Trophoblast cell (in vitro differentiated cells and primary cell): ENCODE data around the gene ANXA6.
A peak's percentile ranks its signal among the peaks of the same experiment; 100 is the strongest.

Experiments used
- DNase-seq, 2 donors: peaks; one replicate each; pipeline ENCODE4 v3.0.0-alpha.2; 2016
- H2AFZ ChIP-seq: 2 replicates; pipeline ENCODE4 v1.6.1; 2013; ENCODE audit warnings: low read length, moderate library complexity, mild to moderate bottlenecking; ENCODE audit not compliant: insufficient read depth, poor library complexity
- H2AK5ac ChIP-seq: 2 replicates; pipeline ENCODE4 v1.6.1; 2013; ENCODE audit warnings: mild to moderate bottlenecking, low read length
- H2BK120ac ChIP-seq: 2 replicates; pipeline ENCODE4 v1.6.1; 2013; ENCODE audit warnings: low read length, mild to moderate bottlenecking, moderate library complexity; ENCODE audit not compliant: insufficient read depth, poor library complexity
- H2BK12ac ChIP-seq: 2 replicates; pipeline ENCODE4 v1.6.1; 2013; ENCODE audit warnings: mild to moderate bottlenecking, low read length, moderate library complexity
- H2BK5ac ChIP-seq: 2 replicates; pipeline ENCODE4 v1.6.1; 2013; ENCODE audit warnings: low read length, low read depth, moderate library complexity, mild to moderate bottlenecking; ENCODE audit not compliant: poor library complexity
- H3K14ac ChIP-seq: 2 replicates; pipeline ENCODE4 v1.6.1; 2013; ENCODE audit warnings: mild to moderate bottlenecking, low read length
- H3K18ac ChIP-seq: 2 replicates; pipeline ENCODE4 v1.6.1; 2013; ENCODE audit warnings: mild to moderate bottlenecking, low read length
- H3K23ac ChIP-seq: 2 replicates; pipeline ENCODE4 v1.6.1; 2013; ENCODE audit warnings: low read length
- H3K27ac ChIP-seq: 2 replicates; pipeline ENCODE4 v1.5.1; 2013; ENCODE audit warnings: low read depth, mild to moderate bottlenecking, inconsistent platforms, low read length, moderate library complexity
- H3K27me3 ChIP-seq: 2 replicates; pipeline ENCODE4 v1.6.1; 2013; ENCODE audit warnings: inconsistent platforms, mild to moderate bottlenecking, low read length, moderate library complexity; ENCODE audit not compliant: insufficient read depth
- H3K36me3 ChIP-seq, 2 experiments: 1 replicate in 1 of 2; 2 replicates in 1 of 2; pipeline ENCODE4 v1.6.1; 2013; ENCODE audit warnings: low read length in 2 of 2, mild to moderate bottlenecking in 2 of 2, moderate library complexity in 1 of 2; ENCODE audit not compliant: insufficient read depth in 2 of 2, control insufficient read depth in 1 of 2
- H3K4ac ChIP-seq: 2 replicates; pipeline ENCODE4 v1.6.1; 2013; ENCODE audit warnings: low read depth, mild to moderate bottlenecking, low read length, moderate library complexity
- H3K4me1 ChIP-seq, 2 experiments: 1 replicate in 1 of 2; 2 replicates in 1 of 2; pipeline ENCODE4 v1.6.1; 2013; ENCODE audit warnings: low read length in 2 of 2, mild to moderate bottlenecking in 2 of 2, moderate library complexity in 1 of 2; ENCODE audit not compliant: insufficient read depth in 2 of 2, control insufficient read depth in 1 of 2
- H3K4me2 ChIP-seq: 2 replicates; pipeline ENCODE4 v1.6.1; 2013; ENCODE audit warnings: inconsistent platforms, mild to moderate bottlenecking, low read length, moderate library complexity
- H3K4me3 ChIP-seq: 2 replicates; pipeline ENCODE4 v1.5.1; 2013; ENCODE audit warnings: mild to moderate bottlenecking, low read depth, low read length, inconsistent platforms
- H3K79me1 ChIP-seq: one replicate; pipeline ENCODE4 v1.6.1; 2013; ENCODE audit warnings: low read length
- H3K79me2 ChIP-seq: 2 replicates; pipeline ENCODE4 v1.6.1; 2013; ENCODE audit warnings: low read length, mild to moderate bottlenecking; ENCODE audit not compliant: control insufficient read depth, insufficient read depth, poor library complexity
- H3K9ac ChIP-seq: 2 replicates; pipeline ENCODE4 v1.6.1; 2013; ENCODE audit warnings: mild to moderate bottlenecking, low read length
- H3K9me3 ChIP-seq: 2 replicates; pipeline ENCODE4 v1.6.1; 2013; ENCODE audit warnings: low read depth, mild to moderate bottlenecking, control low read depth, inconsistent platforms, low read length; ENCODE audit not compliant: insufficient read depth
- H4K12ac ChIP-seq: 2 replicates; pipeline ENCODE4 v1.6.1; 2013; ENCODE audit warnings: low read depth, mild to moderate bottlenecking, low read length, moderate library complexity
- H4K8ac ChIP-seq: 2 replicates; pipeline ENCODE4 v1.6.1; 2013; ENCODE audit warnings: low read depth, mild to moderate bottlenecking, low read length, moderate library complexity
- H4K91ac ChIP-seq: one replicate; pipeline ENCODE4 v1.6.1; 2013; ENCODE audit warnings: low read depth, mild to moderate bottlenecking, low read length, moderate library complexity
- WGBS: extraction: QIAGEN DNeasy Blood & Tissue Kit; methylation state at CpG from one replicate; pipeline ENCODE4 v1.1.7; 2013; ENCODE audit warnings: missing lambda C conversion rate; ENCODE audit not compliant: insufficient read length, insufficient coverage; ENCODE audit errors: extremely low coverage; 5-methylcytosine and 5-hydroxymethylcytosine counted together

ANXA6 gene

DNA sequence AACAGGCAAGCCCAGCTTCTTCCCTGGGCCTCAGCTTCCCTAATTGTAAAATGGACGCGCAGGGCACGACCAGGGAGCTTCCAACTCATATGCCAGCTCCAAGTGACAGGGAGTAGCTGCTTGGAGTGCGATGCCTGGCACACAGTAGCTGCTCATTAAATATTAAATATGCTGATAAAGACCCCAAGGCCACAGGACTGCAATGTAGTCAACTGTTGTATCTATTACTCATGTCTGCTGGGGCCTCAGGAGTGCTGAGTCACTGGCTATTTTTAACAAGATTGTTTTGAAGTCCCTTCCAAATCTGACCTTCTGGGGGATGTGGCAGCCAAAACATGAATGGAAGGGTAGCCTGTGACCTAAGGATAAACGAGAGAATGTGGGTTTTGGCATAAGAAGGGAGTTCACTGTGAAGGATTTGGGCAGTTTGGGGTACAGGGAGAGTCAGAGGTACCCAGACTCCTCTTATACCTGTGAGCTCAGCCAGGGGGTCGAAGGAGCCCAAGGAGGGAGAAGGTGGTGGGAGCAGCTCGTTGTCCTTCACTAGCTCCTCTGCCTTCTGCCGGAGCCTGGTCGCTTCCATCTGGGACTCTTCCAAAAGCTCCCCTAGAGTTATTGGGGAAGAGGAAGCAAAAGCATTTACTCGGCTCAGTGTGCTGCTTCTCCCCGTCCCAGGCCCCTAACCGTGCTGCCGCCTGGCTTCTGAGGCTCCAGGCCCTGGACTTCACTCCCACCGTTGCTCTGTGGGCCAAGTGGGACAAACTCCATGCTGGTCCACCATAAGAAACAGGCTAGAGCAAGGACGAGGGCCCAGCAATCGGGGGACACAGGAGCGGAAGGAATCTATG, 94.2 kb downstream of the ANXA6 start:
- peak; percentile 43 to 46 for DNase-seq
- Histone ChIP-seq H3K14ac (peak overlapping the region; percentile 28), H3K4me1 (peaks cover 17 to 27% of the 10 kb centered on the region in 2 experiments), H3K9me3 (peaks cover 7% of the 10 kb centered on the region), H4K91ac (peak overlapping the region; percentile 84), H2BK5ac (peak overlapping the region; percentile 69), H4K12ac (no peak overlapping the region), H2AFZ (no peak overlapping the region), H3K27ac (no peak overlapping the region), H3K4me2 (no peak overlapping the region), H3K79me2 (no peaks in the 10 kb centered on the region), H3K4ac (peak overlapping the region; percentile 9), H2AK5ac (peak overlapping the region; percentile 27), H3K4me3 (no peak overlapping the region), H3K36me3 (peaks cover 29 to 42% of the 10 kb centered on the region in 2 experiments), H2BK120ac (peak overlapping the region; percentile 55), H3K79me1 (peaks cover 11% of the 10 kb centered on the region), H4K8ac (peak overlapping the region; percentile 38), H2BK12ac (peak overlapping the region; percentile 33), H3K27me3 (no peaks in the 10 kb centered on the region), H3K9ac (no peak overlapping the region), H3K23ac (no peak overlapping the region), H3K18ac (peak overlapping the region; percentile 55)
- WGBS, result no CpG with 5 or more reads among the region's 17 CpGs

DNA sequence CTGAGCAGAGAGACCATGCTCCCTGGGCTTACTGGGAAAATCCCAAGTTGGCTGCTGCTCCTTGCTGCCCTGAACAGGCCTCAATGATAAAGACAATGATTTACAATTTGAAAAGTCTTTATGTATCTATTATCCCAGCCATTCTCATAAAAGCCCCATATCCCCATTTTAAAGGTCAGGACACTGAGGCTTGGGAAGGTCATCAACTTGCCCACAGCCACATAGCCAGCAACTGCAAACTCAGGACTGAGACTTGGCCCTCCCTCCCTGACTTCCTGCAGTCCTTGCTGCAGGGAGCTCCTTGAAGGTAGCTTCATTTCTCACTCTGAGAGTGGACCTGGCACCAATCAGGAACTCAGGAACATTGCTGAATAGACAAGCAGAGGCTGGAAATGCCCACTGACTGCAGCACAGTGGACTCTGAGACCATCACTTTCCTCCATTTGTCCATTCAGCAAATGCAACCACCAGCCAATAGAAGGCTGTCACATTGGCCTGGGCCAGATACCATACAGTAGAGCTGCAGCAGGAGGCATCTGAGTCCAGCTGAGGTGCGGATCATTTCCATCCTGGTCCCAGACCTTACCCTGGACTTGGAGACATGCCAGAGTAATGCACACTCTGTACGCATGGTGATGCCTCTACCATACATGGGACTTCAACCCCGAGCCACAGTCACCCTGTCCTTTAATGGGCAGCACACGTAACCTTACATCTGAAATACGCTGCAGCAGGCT, 95.0 kb downstream of the ANXA6 start:
- no peak overlapping the region for H3K4me2 ChIP-seq
- H3K23ac ChIP-seq, result no peak overlapping the region
- H2BK12ac ChIP-seq, result peak overlapping the region; percentile 0
- peaks cover 29 to 40% of the 10 kb centered on the region in 2 experiments for H3K36me3 ChIP-seq
- H3K4me1 ChIP-seq, result peaks cover 17 to 25% of the 10 kb centered on the region in 2 experiments
- H3K14ac ChIP-seq, result peak overlapping the region; percentile 1
- H2AFZ ChIP-seq, result no peak overlapping the region
- H3K79me1 ChIP-seq, result peaks cover 11% of the 10 kb centered on the region
- no peak overlapping the region for H2BK120ac ChIP-seq
- H3K9me3 ChIP-seq, result peaks cover 6% of the 10 kb centered on the region
- H4K91ac ChIP-seq, result peak overlapping the region; percentile 30
- no peaks in the 10 kb centered on the region for H3K79me2 ChIP-seq
- no peak overlapping the region for H3K4ac ChIP-seq
- no CpG with 5 or more reads among the region's 5 CpGs for WGBS
- peak overlapping the region; percentile 49 for H3K18ac ChIP-seq
- no peak overlapping the region for H2BK5ac ChIP-seq
- no peak overlapping the region for H3K9ac ChIP-seq
- peak overlapping the region; percentile 2 for H4K8ac ChIP-seq
- H3K4me3 ChIP-seq, result no peak overlapping the region
- no peak for DNase-seq
- H3K27ac ChIP-seq, result no peak overlapping the region
- H4K12ac ChIP-seq, result no peak overlapping the region
- no peaks in the 10 kb centered on the region for H3K27me3 ChIP-seq
- H2AK5ac ChIP-seq, result peak overlapping the region; percentile 18

DNA sequence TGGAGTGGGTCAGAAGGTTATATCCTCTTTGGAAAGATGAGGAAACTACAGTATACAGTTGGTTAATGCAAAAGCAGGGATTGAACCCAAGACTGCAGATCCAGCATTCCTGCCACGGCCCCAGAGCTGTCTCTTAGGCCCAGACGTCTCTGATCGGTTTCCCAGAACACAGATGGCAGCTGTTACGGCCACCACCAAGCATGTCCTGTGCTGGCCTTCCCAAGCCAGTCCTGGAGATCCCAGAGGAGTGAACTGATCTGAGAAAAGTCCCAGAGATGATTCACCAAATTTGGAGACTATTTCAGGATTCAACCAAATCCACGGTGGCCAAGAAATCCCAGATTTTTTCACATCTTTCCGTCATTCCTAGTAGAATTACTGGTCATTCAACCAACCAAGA, 96.8 kb downstream of the ANXA6 start:
- Histone ChIP-seq H3K79me1 (peaks cover 11% of the 10 kb centered on the region), H2AK5ac (no peak overlapping the region), H3K4me1 (peaks cover 17 to 25% of the 10 kb centered on the region in 2 experiments), H3K27ac (no peak overlapping the region), H2AFZ (no peak overlapping the region), H4K8ac (no peak overlapping the region), H4K12ac (no peak overlapping the region), H3K4ac (no peak overlapping the region), H3K4me3 (no peak overlapping the region), H3K9ac (no peak overlapping the region), H2BK5ac (no peak overlapping the region), H3K9me3 (peaks cover 5% of the 10 kb centered on the region), H2BK12ac (no peak overlapping the region), H3K14ac (no peak overlapping the region), H3K18ac (no peak overlapping the region), H4K91ac (no peak overlapping the region), H2BK120ac (no peak overlapping the region), H3K4me2 (no peak overlapping the region), H3K27me3 (no peaks in the 10 kb centered on the region), H3K79me2 (no peaks in the 10 kb centered on the region), H3K36me3 (peaks cover 38 to 47% of the 10 kb centered on the region in 2 experiments), H3K23ac (no peak overlapping the region)
- DNase-seq, result no peak
- no CpG with 5 or more reads among the region's 6 CpGs for WGBS

DNA sequence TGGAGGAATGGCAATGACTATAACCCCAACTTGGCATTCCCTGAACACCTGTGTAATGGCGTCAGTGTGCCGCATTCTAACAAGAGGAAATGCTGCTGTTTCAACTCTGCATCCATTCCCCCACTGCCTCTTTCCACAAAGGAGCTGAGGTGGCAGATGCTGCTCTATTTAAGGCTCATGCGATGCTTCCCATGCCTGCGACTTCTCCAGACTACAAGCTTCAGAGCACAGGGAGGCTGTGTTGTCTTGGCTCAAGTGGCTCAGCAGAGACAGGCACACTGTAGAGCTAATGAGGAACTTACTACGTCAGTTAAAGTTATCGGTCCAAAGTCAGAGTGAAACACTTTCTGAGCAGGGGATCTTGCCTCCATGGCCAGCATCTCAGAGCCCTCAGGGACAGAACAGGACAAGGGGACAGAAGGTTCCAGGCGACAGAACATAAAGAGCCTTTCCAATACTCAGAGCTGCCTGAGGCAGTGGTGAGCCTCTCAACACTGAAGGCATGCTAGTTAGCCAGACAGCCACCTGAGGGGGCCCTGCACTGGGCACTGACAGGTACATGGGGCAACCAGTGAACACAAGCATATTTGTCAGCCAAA, 98.6 kb downstream of the ANXA6 start:
- Histone ChIP-seq H2AFZ (no peak overlapping the region), H3K36me3 (peaks cover 38 to 55% of the 10 kb centered on the region in 2 experiments), H3K4me1 (peaks cover 13 to 18% of the 10 kb centered on the region in 2 experiments), H3K27ac (no peak overlapping the region), H4K91ac (no peak overlapping the region), H3K4ac (no peak overlapping the region), H2BK12ac (no peak overlapping the region), H3K9ac (no peak overlapping the region), H3K9me3 (peaks cover 6% of the 10 kb centered on the region), H3K14ac (no peak overlapping the region), H4K12ac (no peak overlapping the region), H4K8ac (no peak overlapping the region), H2AK5ac (no peak overlapping the region), H2BK5ac (no peak overlapping the region), H3K18ac (no peak overlapping the region), H3K4me3 (no peak overlapping the region), H3K4me2 (no peak overlapping the region), H3K27me3 (no peaks in the 10 kb centered on the region), H3K23ac (no peak overlapping the region), H2BK120ac (no peak overlapping the region), H3K79me2 (no peaks in the 10 kb centered on the region), H3K79me1 (peaks cover 10% of the 10 kb centered on the region)
- no CpG with 5 or more reads among the region's 7 CpGs for WGBS
- DNase-seq, result no peak
